NOMO-1 treated with dmso at 0.1 percent for 144 hours (cell line): Measurements from ENCODE around the gene STMN3.
"Not testable (repeated sequence)": the region's sequence is repeated elsewhere in the genome, so short reads cannot be mapped to it uniquely, and the experiment has no call there.

Experiments
- DNase-seq: peaks from one replicate; lab custom pipeline; 2025; ENCODE audit not compliant: unreplicated experiment; lab: John Stamatoyannopoulos, UW

The STMN3 gene

DNA sequence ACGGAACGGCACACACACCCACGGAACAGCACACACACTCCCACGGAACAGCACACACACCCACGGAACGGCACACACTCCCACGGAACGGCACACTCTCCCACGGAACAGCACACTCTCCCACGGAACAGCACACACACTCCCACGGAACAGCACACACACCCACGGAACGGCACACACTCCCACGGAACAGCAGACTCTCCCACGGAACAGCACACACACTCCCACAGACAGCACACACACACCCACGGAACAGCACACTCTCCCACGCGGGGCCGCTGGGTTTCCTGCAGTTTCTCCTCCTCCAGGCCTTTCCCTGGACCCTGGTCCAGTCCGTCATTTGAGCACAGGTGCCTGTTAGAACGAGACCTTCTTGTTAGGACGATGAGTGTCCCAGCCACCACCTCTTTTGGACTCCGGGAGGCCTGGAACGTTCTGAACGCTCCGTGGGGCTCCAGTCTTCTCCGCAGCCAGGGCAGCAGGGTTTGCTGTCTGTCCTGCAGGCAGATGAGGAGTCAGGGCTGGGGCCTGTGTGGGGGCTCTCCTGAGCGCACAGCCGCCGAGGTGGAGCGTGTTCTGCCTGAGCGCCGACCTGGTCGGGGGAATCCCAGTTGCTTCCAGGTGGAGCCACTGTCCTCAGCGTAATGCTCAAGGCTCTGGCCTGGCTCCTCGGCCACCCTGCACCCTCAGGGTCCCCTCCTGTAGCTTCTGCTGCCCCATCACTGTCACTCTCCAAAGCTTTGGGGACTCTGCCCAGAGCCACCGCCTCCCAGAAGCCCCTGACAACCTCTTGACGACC, 25.6 kb upstream of the STMN3 start:
- no peak for DNase-seq

DNA sequence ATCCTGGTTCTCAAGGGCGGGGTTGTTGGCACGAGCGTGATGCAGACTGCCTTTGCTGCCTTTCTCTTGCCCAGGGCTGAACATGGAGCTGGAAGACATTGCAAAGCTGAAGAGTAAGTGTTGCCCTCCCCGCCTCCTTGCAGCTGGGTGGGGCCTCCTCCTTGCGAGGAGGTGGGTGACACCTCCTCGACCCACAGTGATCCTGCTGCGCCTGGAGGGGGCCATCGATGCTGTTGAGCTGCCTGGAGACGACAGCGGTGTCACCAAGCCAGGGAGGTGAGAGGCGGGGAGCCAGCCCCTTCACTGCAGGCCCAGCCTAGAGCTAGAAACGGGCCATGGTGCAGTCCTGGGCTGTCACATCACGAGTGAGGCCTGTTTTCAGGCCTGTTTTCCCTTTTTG, 24.8 kb upstream of the STMN3 start:
- DNase-seq, result no peak

GRCh38 chr20:63675681-63676368, 22.6 kb upstream of the STMN3 start:
- DNase-seq, result no peak

GRCh38 chr20:63673951-63674350, 20.7 kb upstream of the STMN3 start:
- DNase-seq, result no peak

DNA sequence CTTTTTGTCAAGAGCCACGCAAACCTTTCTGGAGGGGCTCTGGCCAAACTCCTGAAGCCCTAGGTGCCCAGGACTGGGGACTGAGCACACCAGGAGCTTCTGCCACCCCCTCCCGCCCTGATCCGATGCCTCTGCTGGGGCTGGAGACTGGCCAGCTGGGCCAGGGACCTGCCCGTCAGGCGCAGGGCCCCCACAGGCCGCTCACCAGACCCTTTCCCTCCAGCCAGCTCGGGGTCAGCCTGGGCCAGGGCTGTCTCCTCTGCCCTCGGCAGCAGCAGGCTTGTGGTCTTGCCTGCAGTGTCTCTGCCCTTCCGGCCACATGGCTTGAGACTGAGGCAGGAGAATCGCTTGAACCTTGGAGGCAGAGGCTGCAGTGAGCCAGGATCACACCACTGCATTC, 19.4 kb upstream of the STMN3 start:
- DNase-seq, result no peak

DNA sequence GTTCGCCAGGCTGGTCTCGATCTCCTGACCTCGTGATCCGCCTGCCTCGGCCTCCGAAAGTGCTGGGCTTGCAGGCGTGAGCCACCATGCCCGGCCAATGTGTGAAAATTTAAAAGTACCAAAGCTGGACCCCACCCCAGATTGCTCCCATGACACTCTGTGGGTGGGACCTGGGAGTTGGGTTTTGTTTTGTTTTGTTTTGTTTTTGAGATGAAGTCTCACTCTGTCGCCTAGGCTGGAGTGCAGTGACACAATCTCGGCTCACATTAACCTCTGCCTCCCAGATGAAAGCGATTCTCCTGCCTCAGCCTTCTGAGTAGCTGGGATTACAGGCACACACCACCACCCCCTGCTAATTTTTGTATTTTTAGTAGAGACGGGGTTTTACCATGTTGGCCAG, 18.5 kb upstream of the STMN3 start:
- DNase-seq, result not testable (repeated sequence)

DNA sequence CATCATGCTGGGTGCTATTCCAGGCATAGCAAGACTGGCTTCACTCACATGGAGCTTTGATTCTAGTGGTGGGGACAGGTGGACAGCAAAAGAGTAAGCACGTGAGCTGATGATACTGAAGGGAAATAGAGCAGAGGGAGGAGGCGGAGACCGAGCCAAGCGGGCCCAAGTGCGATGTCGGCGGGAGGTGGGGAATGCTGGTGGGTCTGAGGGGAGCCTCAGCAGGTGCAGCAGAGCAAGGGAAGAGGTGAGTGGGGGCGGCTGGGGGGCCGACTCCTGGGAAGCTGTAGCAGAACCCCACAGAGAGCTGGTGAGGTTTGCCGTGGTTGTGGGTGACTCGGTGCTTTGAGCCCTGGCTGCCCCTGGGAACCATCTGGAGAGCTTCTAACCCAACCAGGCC, 15.1 kb upstream of the STMN3 start:
- DNase-seq, result no peak

- DNase-seq, result no peak
Measured at GRCh38 chr20:63667858-63668257, 14.6 kb upstream of the STMN3 start.

DNA sequence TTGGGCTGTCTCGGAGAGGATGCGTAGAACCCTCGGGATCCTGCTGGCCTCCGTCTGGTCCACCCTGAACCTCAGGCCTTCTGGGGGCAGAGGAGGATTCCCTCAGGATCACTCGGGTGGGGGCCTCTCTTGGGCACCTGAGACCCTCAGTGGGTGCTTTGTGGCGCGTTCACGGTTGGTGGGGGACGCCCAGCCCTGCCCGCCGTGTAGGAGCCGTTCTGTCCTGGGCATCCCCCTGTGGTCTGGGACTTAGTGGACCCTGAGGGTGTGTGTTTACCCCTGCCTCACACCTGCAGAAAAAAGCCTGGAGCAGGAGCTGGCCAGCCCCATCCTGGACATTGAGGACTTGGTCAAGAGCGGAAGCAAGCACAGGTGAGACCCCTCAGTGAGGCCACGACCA, 12.5 kb upstream of the STMN3 start:
- DNase-seq, result no peak

- no peak for DNase-seq
Measured at GRCh38 chr20:63664861-63665594, 11.8 kb upstream of the STMN3 start.

GRCh38 chr20:63664143-63664851, 11.1 kb upstream of the STMN3 start:
- DNase-seq, result no peak

GRCh38 chr20:63663332-63664066, 10.3 kb upstream of the STMN3 start:
- DNase-seq, result no peak

- DNase-seq, result no peak
Measured at GRCh38 chr20:63662813-63663189, 9.6 kb upstream of the STMN3 start.

GRCh38 chr20:63661959-63662812, 9.0 kb upstream of the STMN3 start:
- DNase-seq, result no peak

DNA sequence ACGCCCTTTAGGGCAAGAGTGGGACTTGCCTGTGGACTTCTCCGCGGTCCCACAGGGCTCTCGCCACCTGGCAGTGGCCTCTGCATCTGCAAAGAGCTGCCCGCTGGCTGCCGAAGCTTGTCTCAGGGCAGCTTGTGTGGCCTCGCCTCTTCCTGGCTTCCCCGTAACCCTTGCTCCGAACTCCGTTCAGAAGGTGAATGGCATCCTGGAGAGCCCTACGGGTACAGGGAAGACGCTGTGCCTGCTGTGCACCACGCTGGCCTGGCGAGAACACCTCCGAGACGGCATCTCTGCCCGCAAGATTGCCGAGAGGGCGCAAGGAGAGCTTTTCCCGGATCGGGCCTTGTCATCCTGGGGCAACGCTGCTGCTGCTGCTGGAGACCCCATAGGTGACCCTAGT, 7.9 kb upstream of the STMN3 start:
- DNase-seq, result no peak

- no peak for DNase-seq
Measured at GRCh38 chr20:63660622-63661021, 7.4 kb upstream of the STMN3 start.

DNA sequence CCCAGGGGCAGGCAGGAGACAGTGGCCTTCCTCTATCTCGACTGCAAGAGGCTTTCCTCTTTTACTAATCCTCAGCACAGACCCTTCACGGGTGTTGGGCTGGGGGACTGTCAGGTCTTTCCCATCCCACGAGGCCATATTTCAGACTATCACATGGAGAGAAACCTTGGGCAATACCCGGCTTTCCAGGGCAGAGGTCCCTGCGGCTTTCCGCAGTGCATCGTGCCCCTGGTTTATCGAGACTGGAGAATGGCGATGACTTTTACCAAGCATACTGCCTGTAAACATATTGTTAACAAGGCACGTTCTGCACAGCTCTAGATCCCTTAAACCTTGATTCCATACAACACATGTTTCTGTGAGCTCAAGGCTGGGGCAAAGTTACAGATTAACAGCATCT, 7.0 kb upstream of the STMN3 start:
- DNase-seq, result not testable (repeated sequence)

- no peak for DNase-seq
Measured at GRCh38 chr20:63659370-63659769, 6.1 kb upstream of the STMN3 start.

GRCh38 chr20:63658749-63659187, 5.5 kb upstream of the STMN3 start:
- DNase-seq, result peak; percentile 42
